LNCaP clone FGC (cell line): ENCODE measurements around the gene IL3.

Experiments used
- DNase-seq: peaks from one replicate; pipeline ENCODE4 v3.0.0-alpha.2; 2011; ENCODE audit warnings: low read depth
- H3K4me3 ChIP-seq: 2 replicates; pipeline ENCODE4 v1.5.1; 2011; ENCODE audit warnings: mild to moderate bottlenecking, low read depth, low read length, control low read depth
- TF ChIP-seq, protein P1 (sequence below): IDR thresholded peaks from 2 replicates; pipeline ENCODE4 v1.5.1; 2012; ENCODE audit warnings: mild to moderate bottlenecking; ENCODE audit not compliant: control insufficient read depth, insufficient read depth; ENCODE audit errors: extremely low read depth

IL3 gene

DNA sequence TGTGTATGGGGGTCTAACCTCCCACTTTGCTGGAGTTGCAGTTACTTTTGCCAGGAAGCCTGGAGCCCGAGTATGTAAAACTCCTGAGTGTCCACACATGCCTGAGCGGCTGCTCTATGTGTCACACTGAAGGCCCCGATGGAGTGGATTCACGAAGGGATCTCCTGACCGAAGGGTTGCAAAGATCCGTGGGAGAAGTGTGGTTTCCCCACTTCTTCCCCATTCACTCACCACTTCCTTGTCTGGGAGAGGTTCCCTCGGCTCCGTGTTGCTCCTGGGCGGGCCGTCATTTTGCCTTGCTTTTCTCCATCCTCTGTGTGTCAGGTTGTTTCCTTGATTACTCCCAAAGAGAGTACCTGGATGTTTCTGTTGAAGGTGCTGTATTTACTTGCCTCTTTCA is 16.2 kb upstream of the IL3 start:
- no peak overlapping the region for H3K4me3 ChIP-seq
- no peak for DNase-seq
- TF ChIP-seq, protein P1, sequence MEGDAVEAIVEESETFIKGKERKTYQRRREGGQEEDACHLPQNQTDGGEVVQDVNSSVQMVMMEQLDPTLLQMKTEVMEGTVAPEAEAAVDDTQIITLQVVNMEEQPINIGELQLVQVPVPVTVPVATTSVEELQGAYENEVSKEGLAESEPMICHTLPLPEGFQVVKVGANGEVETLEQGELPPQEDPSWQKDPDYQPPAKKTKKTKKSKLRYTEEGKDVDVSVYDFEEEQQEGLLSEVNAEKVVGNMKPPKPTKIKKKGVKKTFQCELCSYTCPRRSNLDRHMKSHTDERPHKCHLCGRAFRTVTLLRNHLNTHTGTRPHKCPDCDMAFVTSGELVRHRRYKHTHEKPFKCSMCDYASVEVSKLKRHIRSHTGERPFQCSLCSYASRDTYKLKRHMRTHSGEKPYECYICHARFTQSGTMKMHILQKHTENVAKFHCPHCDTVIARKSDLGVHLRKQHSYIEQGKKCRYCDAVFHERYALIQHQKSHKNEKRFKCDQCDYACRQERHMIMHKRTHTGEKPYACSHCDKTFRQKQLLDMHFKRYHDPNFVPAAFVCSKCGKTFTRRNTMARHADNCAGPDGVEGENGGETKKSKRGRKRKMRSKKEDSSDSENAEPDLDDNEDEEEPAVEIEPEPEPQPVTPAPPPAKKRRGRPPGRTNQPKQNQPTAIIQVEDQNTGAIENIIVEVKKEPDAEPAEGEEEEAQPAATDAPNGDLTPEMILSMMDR = no peak

DNA sequence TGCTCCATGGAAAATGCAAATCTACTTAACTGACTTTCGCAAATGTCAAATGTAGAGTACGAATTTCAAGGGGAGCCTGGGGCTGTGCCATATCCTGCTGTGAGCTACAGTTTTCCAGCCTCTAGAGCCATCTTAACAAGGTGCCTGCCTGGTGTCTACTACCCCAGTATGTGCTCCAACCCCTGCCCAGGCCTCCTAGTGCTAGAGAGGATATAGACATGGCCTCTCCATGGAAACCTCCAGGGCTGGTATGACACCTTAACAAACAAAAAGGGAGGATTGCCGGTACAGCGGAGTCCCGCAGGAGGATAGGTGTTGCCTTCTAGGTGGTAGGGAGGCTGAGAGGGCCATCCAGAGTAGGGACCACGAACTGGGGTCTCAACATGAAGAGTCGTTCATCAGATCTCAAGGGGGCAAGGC is 13.6 kb upstream of the IL3 start:
- no peak overlapping the region for H3K4me3 ChIP-seq
- TF ChIP-seq, protein P1 = no peak
- no peak for DNase-seq

DNA sequence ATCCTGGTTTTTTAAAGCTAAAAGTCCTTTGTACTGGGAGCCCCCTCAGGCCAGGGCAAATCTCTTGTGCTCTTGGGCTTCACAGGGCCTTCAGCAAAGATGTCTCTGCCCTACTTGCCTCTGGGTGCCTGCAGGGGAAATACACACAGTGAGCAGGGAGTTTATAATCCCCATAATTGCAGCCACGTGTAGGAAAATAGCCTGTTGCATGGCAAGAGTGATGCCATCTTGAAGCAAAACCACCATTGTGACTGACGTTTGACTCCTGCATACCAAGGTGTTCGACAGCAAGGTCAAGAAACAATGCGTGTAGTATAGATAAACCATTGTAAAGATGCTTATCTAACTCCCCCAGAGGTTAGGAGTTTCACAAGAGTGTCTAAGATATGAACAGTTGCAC is 11.4 kb upstream of the IL3 start:
- DNase-seq = no peak
- TF ChIP-seq, protein P1 = no peak
- no peak overlapping the region for H3K4me3 ChIP-seq

DNA sequence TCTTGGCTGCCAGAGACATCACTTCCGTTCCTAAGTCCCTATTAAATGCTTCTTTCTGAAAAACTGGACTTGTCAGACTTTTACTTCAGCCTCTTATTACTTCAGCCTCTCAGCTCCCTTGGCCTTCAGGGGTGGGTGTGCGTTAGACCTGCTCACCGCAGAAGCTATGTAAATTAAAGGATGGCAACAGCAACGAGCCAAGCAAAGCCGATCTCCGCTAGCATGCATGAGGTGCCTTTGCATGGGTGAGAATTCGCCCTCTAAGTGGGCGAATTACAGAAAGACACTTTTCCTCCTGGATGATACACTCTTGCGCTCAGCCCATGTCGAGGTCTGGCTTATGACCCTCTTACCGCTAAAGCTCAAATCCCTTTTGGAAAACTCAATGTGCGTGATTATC is 10.9 kb upstream of the IL3 start:
- no peak overlapping the region for H3K4me3 ChIP-seq
- no peak for DNase-seq
- TF ChIP-seq, protein P1 = no peak

DNA sequence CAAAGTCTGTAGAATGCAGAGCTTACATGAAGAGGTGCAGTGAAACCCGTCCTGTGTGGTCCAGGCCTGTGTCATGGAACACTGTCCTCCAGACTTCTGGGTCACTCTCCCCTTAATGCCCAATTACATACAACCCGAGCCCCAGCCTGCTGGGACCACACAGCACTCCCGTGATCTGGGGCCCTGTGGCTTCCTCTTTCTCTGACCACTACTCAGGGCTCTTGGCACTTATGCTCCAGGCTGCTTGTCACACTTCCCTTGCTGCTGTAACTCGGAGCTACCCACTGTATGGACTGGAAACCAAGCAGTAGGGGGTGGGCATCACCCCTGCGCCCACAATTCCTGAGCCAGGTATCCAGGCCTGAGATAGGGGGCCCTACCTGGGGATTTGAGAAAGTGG is 10.3 kb upstream of the IL3 start:
- DNase-seq = no peak
- TF ChIP-seq, protein P1 = no peak

DNA sequence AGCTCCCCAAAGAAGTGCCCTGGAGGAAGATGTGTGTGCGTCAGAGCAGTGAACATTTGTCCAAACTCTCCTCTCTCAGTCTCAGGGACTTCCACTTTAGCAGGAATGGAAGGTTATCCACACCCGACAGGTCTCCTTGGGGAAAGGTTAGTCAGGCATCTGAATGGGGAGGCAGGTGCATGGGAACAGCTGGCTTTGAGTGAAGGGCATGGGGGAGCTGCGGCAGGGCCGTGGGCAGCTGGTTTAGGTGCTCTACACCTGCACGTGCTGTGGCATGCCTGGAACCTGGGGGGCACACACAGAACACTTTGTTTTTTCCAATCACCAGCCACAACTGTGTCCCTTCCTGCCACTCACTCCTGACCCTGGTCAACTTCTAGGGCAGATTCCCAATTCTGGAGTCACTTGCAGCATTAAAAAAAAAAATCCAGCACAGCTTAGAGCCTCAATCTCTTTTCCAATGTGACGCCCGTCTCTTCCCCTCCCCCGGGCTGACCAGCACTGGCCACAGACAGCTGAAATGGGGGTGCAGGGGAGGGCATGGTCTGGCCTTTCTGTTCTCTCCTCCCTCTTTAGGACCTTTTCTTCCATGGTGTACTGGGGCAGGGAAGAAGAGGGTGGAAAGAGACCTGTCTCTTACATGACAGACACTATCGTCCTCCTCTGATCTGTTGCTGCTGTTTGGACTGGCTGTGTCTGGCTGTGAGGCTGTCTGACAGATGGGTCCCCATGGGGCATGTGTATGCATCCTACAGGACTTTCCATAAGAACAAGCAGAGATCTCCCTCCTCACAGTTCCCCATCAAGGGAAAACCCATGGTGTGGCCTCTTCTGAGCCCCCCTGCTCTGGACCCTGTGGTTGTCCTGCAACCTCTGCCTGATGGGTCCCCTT is 9.5 kb upstream of the IL3 start:
- H3K4me3 ChIP-seq = no peak overlapping the region
- DNase-seq = no peak
- TF ChIP-seq, protein P1 = no peak

More for the DNA sequence above, 10.3 kb upstream of the IL3 start:
- no peak overlapping the region for H3K4me3 ChIP-seq

DNA sequence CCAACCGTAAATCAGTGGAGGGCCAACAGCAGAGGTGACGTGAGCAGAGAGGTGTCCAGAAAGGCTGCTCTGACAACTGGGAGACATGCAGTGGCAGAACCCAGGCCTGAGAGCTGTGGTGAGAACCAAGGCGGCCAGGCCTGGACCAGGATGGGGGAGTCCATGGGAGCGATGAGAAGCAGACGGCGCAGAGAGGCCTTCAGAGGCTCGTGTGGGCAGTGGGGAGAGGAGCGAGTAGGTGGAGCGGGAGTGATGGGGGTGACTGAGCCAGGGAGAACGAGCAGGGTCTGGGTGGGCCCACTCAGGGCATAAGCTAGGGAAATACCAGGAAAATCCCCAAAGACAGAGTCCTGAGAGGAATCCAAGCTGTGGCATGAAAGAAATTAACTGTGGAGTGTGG is 7.9 kb upstream of the IL3 start:
- H3K4me3 ChIP-seq = no peak overlapping the region
- TF ChIP-seq, protein P1 = no peak
- DNase-seq = no peak
